H54 (cell line): Measurements from ENCODE around the gene CKAP5.
"Not testable (repeated sequence)": the region's sequence is repeated elsewhere in the genome, so short reads cannot be mapped to it uniquely, and the experiment has no call there.

Source experiments
- DNase-seq: peaks from one replicate; pipeline ENCODE4 v3.0.0; 2011; ENCODE audit warnings: low spot score, mixed read lengths; ENCODE audit not compliant: insufficient read length
- FAIRE-seq: peaks from 3 replicates; lab custom pipeline; 2011; peaks lifted over from hg19 to GRCh38; lab: Jason Lieb, UNC
- POLR2A ChIP-seq: IDR thresholded peaks from 2 replicates; pipeline ENCODE4 v1.6.1; 2011; ENCODE audit warnings: low read depth, mild to moderate bottlenecking, low read length

CKAP5 gene

DNA sequence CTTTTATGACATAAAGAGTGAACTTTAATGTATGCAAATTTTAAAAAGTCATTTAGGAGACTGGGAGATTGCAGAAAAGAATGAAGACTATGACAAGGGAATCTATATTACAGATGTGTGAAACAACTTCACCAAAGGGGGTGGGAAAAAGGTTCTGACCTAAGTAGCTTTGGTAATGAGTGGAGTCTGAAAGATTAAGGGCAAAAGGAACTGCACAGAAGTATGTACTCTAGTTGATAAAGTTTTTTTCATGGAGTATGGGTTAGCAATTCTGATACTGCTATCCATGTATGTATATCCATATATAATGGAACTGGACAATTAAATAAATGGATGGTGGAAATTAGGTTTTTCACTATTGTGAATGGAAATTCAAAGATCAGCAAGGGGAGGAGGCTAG is 9.2 kb downstream of the CKAP5 start:
- no peak for FAIRE-seq
- no peak for DNase-seq
- TF ChIP-seq POLR2A: no peak

DNA sequence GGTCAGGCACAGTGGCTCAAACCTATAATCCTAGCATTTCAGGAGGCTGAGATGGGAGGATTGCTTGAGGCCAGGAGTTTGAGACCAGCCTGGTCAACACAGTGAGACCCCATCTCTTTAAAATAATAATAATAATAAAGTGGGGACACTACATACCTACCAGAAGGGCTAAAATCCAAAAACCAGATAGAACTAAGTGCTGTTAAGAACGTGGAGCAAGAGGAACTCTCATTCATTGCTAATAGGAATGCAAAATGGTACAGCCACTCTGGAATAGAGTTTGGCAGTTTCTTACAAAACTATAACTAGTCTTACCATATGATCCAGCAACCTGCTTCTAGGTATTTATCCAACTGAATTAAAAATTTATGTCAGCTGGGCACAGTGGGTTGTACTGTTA is 9.6 kb downstream of the CKAP5 start:
- no peak for DNase-seq
- FAIRE-seq: no peak
- no peak for TF ChIP-seq POLR2A

DNA sequence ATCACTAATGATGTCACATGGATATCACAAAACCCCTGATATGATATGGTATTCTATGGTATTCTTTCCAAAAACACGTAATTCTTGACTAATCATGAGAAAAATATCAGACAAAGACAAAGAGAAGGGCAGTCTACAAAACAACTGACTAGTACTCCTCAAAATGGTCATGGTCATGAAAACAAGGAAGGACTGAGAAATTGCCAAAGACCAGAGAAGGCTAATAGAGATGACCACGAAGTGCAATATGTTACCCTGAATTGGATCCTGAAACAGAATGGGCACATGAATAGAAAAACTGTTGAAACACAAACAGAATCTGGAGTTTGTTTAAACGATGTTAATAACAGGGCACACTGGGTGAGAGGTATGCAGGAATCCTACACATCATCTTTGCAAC is 10.2 kb downstream of the CKAP5 start:
- FAIRE-seq (no peak), DNase-seq (no peak)
- no peak for TF ChIP-seq POLR2A

DNA sequence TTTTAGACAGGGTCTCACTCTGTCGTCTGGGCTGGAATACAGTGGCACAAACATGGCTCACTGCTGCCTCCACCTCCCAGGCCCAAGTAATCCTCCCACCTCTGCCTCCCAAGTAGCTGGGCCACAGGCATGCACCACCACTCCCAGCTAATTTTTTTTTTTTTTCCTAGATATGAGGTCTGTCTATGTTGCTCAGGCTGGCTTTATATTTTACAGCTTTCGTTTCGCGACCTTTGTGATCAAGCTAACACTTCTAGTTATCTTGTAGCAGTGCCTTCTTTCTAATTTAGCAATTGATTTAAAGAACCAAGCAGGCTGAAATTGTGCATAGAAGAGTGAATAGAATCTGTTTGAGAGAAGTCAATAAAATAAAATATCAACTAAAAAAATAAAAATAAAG is 11.3 kb downstream of the CKAP5 start:
- FAIRE-seq (no peak), DNase-seq (no peak)
- TF ChIP-seq POLR2A: no peak

DNA sequence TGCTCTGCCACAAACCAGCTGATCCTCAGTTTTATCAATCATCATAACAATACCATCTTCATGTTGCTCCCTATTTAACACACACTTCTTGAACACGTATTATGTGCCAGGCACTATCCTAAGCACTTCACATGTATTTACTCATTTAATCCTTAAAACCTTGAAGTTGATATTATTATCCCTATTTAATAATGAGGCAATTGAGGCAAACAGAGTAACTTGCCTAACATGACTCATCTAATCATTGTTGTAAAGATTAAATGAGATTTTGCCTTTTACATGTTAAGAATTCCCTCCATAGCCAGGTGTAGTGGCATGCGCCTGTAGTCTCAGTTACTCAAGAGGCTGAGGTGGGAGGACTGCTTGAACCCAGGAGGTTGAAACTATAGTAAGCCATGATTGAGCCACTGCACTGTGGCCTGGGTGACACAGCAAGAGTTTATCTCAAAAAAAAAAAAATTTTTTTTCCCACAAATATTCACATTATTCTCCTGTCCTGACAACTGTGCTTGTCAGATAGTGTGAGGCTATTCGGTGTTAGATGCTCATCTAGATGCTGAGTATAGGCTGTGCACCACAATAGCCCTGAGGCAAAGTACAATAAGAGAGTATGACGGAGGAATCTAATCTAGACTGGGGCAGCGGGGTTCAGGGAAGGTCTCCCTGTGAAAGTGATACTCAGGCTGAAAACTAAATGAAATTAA is 13.4 kb downstream of the CKAP5 start:
- no peak for DNase-seq
- no peak for FAIRE-seq
- TF ChIP-seq POLR2A: no peak

DNA sequence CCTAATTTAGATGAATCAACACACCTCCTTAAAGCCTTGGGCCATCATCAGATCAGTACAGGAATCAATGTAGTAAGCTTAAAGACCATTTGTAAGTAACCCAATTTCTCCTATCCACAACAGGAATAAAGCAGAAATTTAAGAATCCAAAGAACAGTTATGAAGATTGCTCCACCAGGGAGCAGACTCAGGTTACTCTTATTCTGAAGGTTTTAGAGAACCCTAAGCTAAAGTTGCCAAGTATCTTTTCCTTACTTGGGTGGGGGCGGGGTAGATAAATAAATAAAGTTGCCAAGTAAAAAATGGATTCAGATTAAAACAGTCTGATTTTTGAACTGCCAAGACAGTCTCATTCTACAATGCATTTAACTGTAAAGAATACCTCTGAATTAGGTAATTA is 18.1 kb downstream of the CKAP5 start:
- no peak for DNase-seq
- no peak for TF ChIP-seq POLR2A
- FAIRE-seq: no peak

DNA sequence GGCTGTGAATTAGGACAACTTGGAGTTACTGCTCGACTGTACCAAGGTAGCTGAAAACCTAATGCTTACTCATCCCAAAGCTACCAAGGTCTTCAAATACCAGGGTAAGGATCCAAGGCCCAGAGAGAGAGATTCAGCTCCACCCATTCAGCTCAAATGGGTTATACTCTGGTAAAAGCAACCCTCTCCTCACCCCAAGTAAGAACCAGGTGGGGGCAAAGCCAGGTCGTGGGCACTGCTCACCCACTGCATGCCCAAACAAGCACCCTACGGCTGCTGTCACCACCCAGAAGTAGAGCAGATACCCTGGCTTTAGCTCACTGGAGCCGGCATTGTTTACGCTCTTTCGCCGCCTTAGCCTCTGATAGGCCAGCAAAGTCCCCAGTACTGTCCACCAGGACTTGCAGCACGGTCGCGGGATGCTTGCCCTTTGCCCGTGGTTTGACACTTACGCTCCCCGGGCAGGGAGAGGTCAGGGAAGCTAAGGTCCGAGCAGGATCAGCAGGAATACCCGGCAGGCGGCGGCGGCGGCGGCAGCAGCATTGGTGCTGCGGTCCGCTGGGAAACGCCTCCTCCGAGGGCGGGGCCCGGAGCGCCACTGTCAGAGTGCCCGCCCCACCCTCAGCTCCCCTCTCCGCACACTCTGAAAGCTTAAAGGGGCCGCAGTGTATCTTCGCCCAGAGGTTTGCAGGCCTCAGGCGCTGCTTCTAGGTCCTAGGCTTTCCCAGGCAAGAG is 19.6 kb downstream of the CKAP5 start:
- peak; percentile 67 for DNase-seq
- peak; percentile 57 for FAIRE-seq
- peak; percentile 47 for TF ChIP-seq POLR2A

DNA sequence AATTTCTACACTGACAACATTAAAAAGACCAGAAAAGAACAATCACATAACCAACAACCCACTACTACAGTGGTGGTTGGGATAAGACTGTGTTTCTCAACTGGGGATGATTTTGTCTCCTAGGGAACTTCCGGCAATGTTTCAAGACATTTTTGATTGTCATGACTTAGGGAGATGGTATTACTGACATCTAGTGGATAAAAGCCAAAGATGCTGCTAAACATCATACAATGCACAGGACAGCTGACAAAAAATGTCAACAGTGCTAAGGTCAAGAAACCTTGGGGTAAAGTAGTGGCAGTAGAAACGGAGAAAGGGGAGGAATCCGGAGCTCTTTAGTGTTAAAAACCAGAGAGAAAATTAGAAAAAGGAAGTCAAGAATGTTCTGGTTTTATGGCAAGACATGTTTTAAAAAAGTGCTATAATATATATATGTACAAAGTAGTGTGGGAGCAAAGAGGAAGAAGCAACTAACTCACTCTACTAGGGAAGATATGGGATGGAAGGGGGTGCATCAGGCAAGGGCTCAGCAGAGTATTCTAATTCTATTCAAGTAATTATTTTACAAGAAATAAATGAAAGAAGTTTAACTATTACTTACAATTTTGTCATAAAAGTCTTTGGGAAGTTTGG is 37.2 kb downstream of the CKAP5 start:
- FAIRE-seq (peak; percentile 95), DNase-seq (no peak)
- no peak for TF ChIP-seq POLR2A

DNA sequence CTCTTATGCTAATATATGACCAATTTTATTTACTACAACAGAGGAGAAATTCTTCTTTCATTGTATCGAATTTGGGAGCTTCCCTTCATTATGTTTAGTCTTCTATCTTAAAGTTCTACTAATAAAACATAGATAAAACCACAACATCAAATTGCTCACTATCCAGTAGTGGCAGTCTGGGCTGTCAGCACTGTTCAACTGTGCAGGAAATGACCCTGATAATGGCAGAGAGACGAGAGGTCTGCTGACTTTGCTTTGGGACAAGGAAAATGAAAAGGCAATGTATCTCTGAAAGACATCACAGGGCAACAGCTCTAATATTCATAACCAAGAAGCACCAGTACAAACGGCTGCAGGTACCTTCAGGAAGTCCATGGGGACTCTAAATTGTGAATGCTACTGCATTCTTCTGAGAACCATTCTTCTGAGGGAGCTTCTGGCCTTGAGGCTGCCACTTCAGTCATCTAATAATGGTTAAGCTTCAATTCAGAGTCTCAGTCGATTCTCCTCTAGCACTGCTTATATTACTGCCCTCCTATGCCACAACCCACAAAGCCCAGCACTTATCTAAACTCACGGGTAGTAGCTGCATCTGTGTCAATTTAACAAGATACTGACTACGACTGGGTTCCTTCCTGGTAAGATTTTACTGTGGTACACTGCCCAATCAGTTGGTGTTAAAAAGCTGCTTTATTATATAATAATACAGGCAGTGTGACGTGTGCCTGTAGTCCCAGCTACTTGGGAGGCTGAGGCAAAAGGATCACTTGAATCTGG is 44.2 kb downstream of the CKAP5 start:
- FAIRE-seq (no peak), DNase-seq (no peak)
- no peak for TF ChIP-seq POLR2A

DNA sequence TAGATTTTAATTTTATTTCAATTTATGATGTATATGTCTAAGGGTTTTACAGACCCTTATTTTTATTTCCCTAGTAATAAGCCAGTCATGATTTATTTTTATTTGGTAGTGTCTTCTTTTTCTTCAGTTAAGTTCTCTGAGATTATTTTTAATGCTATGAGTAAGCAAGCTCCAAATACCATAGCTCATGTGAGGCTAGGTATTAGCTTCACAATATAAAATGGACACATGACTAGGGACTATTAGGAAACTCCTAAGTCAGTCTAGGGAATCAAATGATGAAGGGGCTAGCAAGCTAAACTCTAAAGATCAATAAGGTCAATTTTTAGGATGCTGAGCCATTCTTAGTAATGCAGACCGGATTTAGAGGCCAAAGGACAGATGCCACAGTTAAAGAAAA is 45.9 kb downstream of the CKAP5 start:
- FAIRE-seq (no peak), DNase-seq (no peak)
- no peak for TF ChIP-seq POLR2A

DNA sequence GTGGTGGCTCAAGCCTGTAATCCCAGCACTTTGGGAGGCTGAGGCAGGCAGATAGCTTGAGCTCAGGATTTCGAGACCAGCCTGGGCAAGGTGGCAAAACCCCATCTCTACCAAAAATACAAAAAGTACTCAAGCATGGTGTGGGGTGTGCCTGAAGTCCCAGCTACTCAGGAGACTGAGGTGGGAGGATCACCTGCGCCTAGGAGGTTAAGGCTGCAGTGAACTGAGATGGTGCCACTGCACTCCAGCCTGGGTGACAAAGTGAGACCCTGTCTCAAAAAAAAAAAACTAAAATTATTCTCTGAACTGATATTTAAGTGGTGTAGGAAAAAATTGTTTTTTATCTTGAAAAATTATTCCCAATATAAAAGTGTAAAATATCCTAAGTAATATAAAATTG is 46.4 kb downstream of the CKAP5 start:
- not testable (repeated sequence) for FAIRE-seq, DNase-seq

DNA sequence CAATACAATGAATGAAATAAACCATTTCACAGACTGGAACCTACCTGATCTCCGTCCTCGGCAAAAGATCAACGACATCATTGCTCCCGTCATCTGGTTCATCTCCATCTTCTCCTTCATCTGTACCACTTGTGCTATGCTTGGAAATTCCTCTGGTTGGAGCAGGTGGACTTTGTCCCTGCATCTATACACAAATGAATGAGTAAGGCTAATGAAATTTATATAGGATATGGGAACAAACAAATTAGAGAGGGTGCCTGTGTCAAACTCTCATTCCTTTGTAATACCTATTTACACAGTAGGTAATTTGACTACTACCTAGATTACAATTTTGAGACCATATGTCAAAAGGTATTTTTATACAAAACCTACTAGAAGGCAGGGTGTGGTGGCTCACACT is 67.7 kb downstream of the CKAP5 start:
- DNase-seq (no peak), FAIRE-seq (no peak)

DNA sequence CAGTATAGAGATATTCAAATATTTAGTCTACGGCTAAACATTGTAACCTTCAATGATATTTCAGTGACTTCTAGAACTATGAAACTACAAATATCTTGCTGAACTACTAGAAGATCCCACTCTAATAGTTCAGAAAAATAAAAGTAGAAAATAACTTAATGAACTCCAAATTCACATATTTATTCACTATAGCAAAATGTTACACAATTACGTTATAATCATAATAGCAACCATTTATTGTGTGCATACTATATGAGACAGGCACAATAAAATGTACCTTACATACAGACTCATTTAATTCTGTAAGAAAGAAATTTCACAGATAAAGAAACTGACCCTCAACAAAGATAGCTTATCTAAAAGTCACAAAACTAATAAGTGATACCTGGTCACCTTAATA is 69.2 kb downstream of the CKAP5 start:
- TF ChIP-seq POLR2A: no peak
- DNase-seq (no peak), FAIRE-seq (no peak)

More for the DNA sequence above, 67.7 kb downstream of the CKAP5 start:
- no peak for TF ChIP-seq POLR2A
